GM19035 (cell line): ENCODE data around the gene SLC22A14.

Experiments used
- ATAC-seq: cut with Tn5 transposase; IDR thresholded peaks from one replicate; pipeline ENCODE4 v1.9.1; 2021; ENCODE audit not compliant: unreplicated experiment

SLC22A14 gene

DNA sequence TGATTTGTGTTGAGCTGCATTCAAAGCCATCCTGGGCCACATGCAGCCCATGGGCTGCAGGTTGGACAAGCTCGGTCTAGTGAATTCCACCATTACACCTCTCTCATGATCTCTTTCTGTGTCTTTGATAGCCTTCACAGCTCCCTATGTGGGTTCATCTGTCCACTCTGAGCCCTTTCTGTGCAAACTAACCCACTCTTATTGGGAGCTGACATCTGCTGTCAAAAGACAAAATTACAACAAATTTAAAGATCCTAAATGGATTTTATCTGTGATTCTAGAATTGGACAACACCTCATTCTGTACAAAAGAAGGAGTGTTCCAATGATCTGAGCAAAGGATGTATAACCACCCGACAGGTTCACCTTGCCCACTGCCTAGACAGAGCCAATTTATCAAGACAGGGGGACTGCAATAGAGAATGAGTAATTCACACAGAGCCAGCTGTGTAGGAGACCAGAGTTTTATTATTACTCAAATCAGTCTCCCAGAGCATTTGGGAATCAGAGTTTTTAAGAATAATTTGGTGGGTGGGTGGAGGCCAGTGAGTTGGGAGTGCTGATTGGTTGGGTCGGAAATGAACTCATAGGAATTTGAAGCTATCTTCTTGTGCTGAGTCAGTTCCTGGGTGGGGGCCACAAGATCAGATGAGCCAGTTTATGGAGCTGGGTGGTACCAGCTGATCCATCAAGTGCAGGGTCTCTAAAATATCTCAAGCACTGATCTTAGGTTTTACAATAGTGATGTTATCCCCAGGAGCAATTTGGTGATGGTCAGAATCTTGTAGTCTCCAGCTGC is 61.9 kb downstream of the SLC22A14 start:
- no peak for ATAC-seq

DNA sequence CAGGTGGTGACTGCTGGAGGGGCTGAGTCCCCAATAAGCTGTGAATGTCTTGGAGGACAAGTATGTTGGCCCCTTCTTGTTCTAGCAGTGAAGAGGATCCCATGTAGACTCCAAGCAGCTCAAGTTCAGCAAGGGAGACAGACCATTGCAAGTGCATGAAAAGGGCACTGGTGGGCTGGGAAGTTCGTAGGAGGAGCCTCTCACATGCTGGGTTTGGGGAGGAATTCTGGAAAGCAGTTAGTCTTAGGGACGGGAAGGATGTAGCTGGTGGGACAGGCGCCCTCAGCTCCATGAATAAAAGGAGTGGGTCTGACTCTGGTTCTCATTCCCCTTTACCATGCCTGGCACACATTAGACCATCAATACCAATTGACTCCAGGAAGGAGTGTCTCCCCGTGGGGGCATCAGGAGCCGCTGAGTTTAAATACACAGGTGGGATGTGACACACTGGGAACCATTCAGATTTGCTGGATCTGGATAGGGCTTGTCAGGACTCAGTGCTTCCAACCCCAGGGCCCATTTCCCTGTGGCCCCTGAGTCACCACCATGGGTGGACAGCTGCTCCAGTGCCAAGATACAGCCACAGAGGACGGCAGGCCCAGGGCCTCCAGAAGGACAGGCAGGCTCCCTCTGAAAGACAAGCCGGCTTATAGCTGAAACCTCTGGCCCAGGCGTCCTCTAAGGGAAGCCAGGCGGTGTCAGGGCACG is 63.9 kb downstream of the SLC22A14 start:
- no peak for ATAC-seq

DNA sequence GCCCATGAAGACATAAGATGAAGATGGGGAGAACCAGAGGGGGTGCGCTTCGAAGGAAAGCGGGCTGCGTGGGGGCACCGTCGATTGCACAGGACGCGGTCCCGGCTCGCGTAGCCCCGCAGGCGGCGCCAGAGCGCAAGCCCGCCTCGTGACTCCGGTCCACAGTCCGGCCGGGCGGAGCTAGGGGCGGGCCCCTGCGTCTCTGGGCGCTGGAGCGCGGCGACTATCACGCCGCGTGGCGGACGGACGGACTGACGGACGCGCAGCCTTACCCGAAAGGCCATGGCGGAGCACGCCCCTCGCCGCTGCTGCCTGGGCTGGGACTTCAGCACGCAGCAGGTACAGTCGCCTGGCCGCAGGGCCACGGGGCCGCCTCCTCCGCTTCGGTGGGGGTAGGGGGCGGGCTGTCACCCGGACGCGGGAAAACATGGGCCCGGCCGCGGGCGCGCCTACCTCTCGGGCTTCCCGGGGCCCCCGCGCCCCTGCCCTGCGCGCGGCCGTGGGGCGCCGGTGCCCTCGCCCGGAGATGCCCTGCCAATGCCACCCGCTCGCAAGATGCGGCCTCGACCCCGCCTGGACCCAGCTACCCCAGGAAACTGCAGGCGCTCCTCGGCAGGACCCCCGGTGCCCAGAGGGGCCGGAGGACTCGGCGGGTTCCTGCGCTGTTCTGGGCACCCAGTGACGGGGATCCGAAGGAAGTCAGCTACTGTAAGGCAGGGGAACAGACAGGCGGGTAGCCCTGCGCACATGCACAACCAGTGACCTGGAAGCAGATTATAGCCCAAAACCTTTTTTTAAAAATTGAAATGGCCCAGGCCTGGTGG is 64.7 kb downstream of the SLC22A14 start, which contains the start of gene XYLB:
Gene XYLB, plus strand, starts transcription at position 199 of the 824 bp plus-strand sequence. Its CDS starts 84 bp downstream, at position 283.
- peak; percentile 98 for ATAC-seq

DNA sequence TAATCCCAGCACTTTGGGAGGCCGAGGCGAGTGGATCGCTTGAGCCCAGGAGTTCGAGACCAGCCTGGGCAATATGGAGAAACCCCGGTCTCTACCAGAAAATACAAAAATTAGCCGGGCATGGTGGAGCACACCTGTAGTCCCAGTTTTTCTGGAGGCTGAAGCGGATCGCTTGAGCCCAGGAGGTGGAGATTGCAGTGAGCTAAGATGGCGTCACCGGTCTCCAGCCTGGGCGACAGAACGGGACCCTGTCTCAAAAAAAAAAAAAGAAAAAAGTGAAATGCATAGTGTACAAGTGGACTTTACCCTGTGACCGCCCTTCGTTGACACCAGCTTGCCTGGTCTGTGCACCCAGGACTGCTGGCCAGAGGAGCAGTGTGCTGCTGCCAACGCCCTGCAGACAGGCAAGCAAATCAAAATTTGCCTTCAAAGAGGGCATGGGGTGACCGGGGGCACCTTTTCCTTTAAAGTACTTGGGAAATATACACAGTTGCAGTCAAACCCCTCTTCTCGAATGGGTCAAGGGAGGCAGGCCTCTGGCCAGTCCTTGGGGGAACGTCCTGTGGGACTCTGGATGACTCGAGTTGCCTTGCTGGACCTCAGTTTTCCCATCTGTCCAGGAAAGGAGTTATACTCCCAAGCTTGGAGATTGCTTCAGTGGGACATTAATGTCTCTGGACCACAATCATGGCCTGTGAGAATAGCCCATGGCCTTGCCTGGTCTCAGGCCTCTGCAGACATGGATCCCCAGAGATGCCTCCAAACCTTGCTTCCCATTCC is 65.5 kb downstream of the SLC22A14 start:
- ATAC-seq: no peak

DNA sequence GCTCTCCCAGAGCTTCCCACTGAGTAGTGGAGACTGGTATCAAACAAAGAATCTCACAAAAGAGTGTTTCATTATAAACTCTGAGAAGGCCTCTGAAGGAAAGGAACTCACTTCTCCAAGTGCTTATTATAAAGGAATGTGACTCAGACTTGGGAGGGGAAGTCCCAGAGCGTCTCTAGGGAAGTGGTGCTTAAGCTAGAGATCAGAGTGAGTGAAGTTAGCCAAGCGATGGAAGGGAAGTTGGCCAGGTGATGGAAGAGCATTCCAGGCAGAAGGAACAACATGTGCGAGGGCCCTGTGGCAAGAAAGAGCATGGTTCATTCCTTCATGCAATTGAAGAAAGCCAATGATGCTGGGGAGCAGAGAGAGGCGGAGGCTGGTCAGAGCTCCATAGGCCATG is 66.8 kb downstream of the SLC22A14 start:
- no peak for ATAC-seq

DNA sequence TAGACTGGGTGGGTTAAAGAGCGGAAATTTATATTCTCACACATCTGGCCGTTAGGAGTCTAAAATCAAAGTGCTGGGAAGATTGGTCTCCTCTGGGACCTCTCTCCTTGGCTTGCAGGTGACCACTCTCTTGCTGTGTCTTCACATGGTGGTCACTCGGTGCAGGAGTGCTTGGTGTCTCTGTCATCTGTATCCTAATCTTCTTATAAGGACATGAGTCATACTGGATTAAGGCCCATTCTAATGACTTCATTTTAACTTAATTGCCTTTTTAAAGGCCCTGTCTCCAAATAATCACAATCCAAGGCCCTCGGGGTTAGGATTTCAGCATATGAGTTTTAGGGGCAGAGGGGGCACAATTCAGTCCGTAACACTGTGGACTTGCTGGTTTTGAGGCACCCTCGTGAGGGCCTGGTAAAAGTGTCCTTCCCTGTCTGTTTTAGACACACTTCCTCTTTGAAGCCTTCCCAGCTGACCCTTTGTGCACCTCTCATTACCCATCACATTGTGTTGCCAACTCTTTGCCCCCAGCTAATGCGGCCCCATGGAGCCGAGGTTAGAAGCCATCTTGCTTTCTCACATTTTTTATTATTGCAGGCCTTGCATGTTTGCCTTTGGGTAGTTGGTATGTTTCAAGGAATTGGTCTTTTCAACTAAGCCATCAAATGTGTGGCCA is 67.7 kb downstream of the SLC22A14 start:
- no peak for ATAC-seq

DNA sequence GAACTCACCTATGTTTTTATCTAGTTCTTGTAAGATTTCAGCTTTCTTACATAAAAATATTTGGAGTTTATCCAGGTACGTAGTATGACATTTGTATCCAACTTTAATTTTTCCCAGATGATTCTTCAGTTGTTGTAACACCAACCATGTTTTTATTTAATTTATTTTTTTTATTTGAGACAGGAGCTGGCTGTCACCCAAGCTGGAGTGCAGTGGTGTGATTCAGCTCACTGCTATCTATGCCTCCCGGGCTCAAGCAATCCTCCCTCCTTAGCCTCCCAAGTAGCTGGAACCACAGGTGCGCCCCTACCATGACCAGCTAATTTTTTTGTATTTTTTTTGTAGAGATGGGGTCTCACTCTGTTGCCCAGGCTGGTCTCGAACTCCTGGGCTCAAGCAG is 71.1 kb downstream of the SLC22A14 start:
- no peak for ATAC-seq

DNA sequence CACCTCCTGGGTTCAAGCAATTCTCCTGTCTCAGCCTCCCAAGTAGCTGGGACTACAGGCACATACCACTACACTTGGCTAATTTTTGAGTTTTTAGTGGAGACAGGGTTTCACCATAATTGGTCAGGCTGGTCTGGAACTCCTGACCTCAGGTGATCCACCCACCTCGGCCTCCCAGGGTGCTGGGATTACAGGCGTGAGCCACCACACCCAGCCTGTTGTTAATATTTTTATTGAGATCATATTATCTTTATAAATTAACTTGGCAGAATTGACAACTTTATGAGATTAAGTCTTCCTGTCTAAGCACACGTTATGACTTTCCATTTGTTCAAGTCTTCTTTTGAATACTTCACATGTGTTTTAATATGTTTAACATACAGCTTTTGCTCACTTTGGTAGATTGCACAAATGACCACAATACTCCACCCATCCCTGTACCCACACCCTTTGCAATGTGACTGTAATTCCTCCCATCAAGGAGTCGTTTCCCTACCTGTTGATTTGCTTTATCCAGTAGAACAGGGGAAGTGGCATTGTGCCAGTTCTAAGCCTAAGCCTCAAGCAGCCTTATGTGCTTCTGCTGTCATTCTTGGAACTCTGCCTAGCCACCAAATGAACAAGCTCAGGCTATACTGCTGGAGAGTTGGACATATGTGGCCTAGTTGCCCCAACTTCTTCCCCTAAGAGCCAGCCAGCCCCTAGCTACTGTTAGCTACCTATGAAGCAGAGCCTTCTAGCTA is 72.7 kb downstream of the SLC22A14 start:
- ATAC-seq: no peak

DNA sequence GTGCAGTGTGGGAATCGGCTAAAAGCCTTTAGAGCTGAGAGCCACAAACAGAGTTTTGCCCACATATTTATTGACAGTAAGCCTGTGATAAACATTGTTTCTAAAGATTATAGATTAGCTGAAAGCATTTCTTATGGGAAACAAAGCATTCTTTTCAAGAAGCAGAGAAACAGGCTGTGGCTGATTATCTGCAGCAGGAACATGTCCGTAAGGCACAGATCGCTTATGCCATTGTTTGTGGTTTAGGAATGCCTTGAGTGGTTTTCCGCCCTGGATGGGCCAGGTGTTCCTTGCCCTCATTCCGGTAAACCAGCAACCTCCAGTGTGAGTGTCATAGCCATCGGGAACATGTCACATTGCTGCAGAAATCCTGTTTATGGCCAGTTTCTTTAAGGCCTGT is 76.9 kb downstream of the SLC22A14 start:
- ATAC-seq: no peak

DNA sequence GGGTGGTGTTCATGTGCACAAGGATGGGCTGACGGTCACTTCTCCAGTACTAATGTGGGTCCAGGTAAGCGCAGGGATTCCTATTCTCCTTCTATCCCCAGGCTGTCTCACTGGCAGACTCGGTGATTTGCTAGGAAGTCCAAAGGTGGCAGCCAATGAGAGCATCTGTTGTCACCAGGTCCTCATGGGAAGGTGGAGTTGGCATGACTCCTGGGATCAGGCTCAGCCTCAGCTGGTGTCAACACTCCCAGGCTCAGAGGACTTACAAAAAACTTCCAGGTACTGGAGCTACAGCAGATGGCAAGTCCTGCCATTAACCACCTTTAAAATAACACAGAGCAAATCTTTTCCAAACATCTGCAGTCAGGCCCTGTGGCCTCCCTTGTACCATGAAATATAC is 78.3 kb downstream of the SLC22A14 start:
- ATAC-seq: no peak

DNA sequence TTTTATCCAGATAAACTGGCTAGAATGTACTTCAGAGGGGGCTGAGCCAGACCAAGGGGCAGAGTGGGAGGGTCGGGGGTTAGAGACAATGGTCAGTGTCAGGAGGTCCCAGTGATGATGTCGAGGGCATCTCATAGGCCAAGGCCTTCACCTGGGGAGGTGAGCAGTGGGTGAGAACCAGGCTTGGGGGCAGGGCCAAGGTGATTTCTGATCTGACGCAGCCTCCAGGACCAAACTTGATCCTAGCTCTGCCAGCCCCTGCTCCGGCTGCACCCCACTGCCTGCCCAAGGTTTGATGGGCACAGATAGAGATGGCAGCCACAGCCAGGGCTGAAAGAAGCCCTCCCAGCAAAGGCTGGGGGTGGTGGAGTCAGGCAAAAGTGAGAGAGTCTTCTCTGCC is 79.4 kb downstream of the SLC22A14 start:
- no peak for ATAC-seq

DNA sequence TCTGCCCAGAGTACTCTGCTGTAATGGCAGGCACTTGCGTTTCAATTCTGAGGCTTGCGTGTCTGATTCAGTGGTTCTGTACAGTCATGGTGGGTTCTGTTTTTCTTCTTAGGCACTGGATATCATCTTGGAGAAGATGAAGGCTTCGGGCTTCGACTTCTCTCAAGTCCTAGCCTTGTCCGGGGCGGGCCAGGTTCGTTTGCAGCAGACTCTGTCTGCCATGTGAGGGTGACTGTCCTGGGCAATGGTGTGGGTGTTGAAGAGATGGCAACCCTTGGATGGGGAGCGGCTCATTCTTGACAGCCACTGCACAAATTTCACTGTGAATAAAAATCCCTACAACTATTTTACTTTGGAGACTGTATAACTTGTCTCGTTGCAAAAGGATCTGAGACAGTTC is 80.7 kb downstream of the SLC22A14 start:
- ATAC-seq: no peak

DNA sequence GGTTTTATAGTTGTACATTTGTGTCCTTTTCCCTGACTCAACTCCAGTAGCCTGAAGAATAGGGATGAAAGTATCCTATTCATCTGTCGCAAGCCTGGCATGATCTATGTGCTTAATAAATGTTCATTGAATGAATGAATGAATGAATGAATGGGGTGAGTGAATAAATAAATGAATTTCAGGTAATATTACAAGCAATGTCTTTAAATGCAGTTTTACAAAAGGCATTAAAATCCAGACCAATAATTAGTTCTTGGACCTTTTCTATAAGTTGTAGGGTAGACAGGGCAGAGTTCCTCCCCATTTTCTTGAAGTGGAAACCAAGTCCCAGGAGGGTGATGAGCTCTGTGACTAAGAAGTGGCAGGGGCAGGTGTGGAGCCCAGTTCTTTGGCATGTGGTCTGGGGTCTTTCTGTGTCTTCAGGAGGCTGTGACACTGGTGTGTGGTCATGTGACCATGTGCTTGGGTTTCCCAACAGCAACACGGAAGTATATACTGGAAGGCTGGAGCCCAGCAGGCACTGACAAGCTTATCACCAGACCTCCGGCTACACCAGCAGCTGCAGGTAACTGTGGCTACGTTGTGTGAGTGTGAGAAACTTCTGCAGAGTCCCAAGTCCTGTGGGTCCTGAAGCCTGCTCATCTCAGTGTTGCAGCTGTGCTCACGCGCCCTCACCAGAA is 82.8 kb downstream of the SLC22A14 start:
- ATAC-seq: no peak

DNA sequence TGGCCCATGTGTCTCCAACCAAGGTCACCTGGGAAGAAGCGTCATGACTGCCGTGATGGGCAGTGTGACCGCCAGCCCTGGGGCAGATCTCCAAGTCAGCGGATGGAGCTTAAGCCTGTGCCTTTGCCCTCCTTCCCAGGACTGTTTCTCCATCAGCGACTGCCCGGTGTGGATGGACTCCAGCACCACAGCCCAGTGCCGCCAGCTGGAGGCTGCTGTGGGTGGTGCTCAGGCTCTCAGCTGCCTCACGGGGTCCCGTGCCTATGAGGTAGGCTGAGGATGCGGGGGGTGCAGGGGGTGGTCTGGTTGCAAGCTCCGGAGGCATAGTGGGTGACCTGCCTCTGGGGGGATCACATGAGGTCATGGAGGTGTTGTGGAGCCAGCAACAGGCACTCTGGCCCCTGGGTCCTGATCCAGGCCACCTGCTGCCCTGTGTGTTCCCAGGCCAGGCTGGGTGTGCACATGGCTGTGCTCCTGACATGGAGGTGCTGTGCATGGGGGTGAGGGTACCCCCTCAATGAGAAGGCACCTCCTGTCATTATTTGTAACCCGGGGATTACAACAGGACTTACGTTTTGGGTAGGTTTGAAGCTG is 83.5 kb downstream of the SLC22A14 start:
- ATAC-seq: no peak

DNA sequence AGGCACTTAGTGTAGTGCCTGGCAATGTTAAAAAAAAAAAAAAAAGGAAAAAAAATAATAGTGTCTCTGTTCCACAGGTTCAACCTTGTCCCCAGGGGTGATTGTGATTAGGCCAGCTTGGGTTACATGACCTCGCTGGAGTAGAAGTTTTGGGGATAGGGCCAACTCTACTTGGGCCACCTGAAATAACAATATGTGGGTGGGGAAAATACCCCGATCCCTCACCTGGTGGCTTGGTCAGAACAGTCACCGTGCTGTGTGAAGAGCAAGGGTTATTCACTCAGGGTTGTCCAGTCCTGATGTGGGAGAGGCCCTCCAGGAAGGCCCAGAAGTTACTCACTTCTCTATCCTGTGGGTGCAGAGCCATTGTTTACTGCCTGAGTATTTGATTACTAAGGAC is 84.0 kb downstream of the SLC22A14 start:
- ATAC-seq: no peak

DNA sequence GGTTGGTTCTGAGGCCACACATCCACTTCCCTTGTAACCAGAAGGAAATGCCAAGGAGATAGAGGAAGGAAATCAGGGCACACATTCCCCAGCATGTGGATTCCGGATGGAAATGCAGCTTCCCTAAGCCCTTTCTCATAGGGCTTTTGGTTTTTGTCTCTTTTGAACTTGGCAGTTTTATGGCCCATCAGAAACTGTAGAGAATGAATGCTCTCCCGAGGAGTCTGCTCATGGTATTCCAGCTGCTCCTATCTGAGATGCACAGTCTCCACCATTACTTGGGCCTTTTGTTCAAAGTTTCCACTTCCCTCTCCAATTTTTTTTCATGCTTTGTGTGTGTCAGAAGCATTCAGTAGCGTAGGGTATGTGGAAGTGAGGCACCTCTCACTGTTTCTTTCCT is 85.7 kb downstream of the SLC22A14 start:
- ATAC-seq: no peak
